GM12878 (cell line): Measurements from ENCODE around the gene IL17RA.

ENCODE experiments used
- CBFB ChIP-seq: IDR thresholded peaks from 2 replicates; pipeline ENCODE4 v1.6.1; 2016; ENCODE audit warnings: antibody characterized with exemption, low read depth
- CREB1 ChIP-seq: IDR thresholded peaks from 2 replicates; pipeline ENCODE4 v1.6.1; 2012; ENCODE audit warnings: low read depth, mild to moderate bottlenecking, inconsistent platforms
- CTCF ChIP-seq, 3 experiments: IDR thresholded peaks in 2 of 3; conservative IDR thresholded peaks in 1 of 3; 2 replicates each; pipeline ENCODE4 v1.5.1; 2011; ENCODE audit warnings: low read depth in 3 of 3, low read length in 3 of 3, mild to moderate bottlenecking in 3 of 3, control low read depth in 2 of 3, moderate library complexity in 2 of 3, inconsistent platforms in 1 of 3, mixed read lengths in 1 of 3; ENCODE audit not compliant: control insufficient read depth in 2 of 3, insufficient read depth in 1 of 3; ENCODE audit errors: extremely low read depth in 1 of 3
- EP300 ChIP-seq, 2 experiments: fragments of 150-350 bp in 1 of 2; IDR thresholded peaks; 2 replicates each; pipeline ENCODE4 v1.6.1; 2011 to 2012; ENCODE audit warnings: low read depth in 2 of 2, low read length in 2 of 2, borderline replicate concordance in 1 of 2, improper control_type of control experiment in 1 of 2, inconsistent platforms in 1 of 2; ENCODE audit not compliant: control insufficient read depth in 1 of 2
- EZH2 ChIP-seq: IDR thresholded peaks from 2 replicates; pipeline ENCODE4 v1.6.1; 2012; ENCODE audit warnings: low read depth, mild to moderate bottlenecking, control low read depth, inconsistent platforms, low read length, borderline replicate concordance; ENCODE audit not compliant: control insufficient read depth
- HDGF ChIP-seq: fragments of 450-650 bp; IDR thresholded peaks from 2 replicates; pipeline ENCODE4 v1.6.1; 2016; ENCODE audit warnings: antibody characterized with exemption
- NFYB ChIP-seq: IDR thresholded peaks from 2 replicates; pipeline ENCODE4 v1.6.1; 2011; ENCODE audit warnings: low read depth, mild to moderate bottlenecking, low read length, improper control_type of control experiment, moderate library complexity; ENCODE audit not compliant: insufficient read depth
- PML ChIP-seq: IDR thresholded peaks from 2 replicates; pipeline ENCODE4 v1.6.1; 2012; ENCODE audit warnings: low read length, inconsistent platforms
- POLR2A ChIP-seq: IDR thresholded peaks from 2 replicates; pipeline ENCODE4 v1.6.1; 2011; ENCODE audit warnings: low read depth, mild to moderate bottlenecking, low read length
- SIN3A ChIP-seq: IDR thresholded peaks from 2 replicates; pipeline ENCODE4 v1.6.1; 2012; ENCODE audit warnings: low read depth, low read length, improper control_type of control experiment
- SP1 ChIP-seq: IDR thresholded peaks from one replicate; pipeline ENCODE4 v1.6.1; 2011; ENCODE audit warnings: low read depth, low read length
- SREBF2 ChIP-seq: IDR thresholded peaks from 2 replicates; pipeline ENCODE4 v1.6.1; 2012; ENCODE audit warnings: mild to moderate bottlenecking, low read length
- SRF ChIP-seq, 2 experiments: IDR thresholded peaks; 2 replicates each; pipeline ENCODE4 v1.6.1; 2011; ENCODE audit warnings: low read depth in 2 of 2, low read length in 2 of 2, mild to moderate bottlenecking in 1 of 2, moderate library complexity in 1 of 2

- TF ChIP-seq CREB1 = no peak
- TF ChIP-seq SIN3A = no peak
- no peak for TF ChIP-seq CTCF (IDR thresholded peaks at IDR 0.05 in 2 of 3, conservative IDR thresholded peaks at IDR 0.05 in 1 of 3; ENCODE audit: control insufficient read depth in 2 of 3, extremely low read depth in 1 of 3, insufficient read depth in 1 of 3, low read depth in 3 of 3, low read length in 3 of 3)
- no peak for TF ChIP-seq HDGF
- no peak for TF ChIP-seq POLR2A
- TF ChIP-seq EZH2 = no peak
- TF ChIP-seq SREBF2 = no peak
- no peak for TF ChIP-seq SRF (IDR thresholded peaks at IDR 0.05; ENCODE audit: low read depth in 2 of 2, low read length in 2 of 2)
- no peak for TF ChIP-seq PML
- TF ChIP-seq NFYB = no peak
- no peak for TF ChIP-seq CBFB
- no peak for TF ChIP-seq SP1
- TF ChIP-seq EP300 (IDR thresholded peaks at IDR 0.05; ENCODE audit: borderline replicate concordance in 1 of 2, control insufficient read depth in 1 of 2, low read depth in 2 of 2, low read length in 2 of 2) = no peak
Observed at GRCh38 chr22:17091851-17092250, 7.1 kb downstream of the IL17RA start.
